ENCODE results near the gene GABARAPL1. TPM values are rescaled to one million over a fixed set of nuclear protein-coding genes. Genes with fewer than 3 reads are reported as not detected.

Gene GABARAPL1
- total RNA-seq, 2 donors from 2014 or later = 135 to 191 TPM

DNA sequence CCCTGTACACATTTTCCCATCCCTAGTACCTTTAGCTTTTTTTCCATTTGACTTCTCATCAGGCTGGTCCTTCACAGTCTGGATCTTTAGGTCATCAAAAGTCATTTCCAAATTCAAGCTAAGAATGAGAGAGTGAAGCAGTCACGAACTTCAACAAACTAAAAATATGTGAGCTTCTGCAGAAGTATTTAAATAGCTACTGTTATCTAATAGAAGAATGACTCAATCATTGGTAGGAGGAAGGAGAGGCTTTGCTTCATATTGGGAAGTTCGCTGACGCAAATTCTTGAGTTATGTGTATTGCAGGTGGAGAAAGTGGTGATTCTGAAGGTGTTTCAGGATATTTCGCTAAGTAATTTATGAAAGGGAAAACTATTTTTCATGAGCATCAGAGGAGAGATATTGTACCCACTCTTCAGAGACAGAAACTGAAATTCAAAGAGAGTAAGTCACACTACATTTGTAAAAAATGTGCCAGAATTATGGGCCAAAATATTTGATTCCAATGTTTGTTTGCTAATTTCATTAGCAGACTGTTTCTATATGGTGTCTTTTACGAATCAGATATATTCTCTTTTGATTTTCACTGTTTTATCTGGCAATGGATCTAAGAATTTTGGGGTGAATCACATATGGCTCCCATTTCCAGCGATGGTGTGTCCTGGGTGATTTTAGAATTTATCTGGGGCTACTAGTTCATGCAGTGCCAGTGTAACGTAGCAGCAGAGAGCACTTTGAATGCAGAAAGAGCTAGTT is 40.5 kb upstream of the GABARAPL1 start, which contains the start of gene OLR1:
OLR1 (minus strand) TSS at position 160 of the 756 bp plus-strand sequence; CDS start at position 105, 55 bp downstream.
- TF ChIP-seq, protein P1, sequence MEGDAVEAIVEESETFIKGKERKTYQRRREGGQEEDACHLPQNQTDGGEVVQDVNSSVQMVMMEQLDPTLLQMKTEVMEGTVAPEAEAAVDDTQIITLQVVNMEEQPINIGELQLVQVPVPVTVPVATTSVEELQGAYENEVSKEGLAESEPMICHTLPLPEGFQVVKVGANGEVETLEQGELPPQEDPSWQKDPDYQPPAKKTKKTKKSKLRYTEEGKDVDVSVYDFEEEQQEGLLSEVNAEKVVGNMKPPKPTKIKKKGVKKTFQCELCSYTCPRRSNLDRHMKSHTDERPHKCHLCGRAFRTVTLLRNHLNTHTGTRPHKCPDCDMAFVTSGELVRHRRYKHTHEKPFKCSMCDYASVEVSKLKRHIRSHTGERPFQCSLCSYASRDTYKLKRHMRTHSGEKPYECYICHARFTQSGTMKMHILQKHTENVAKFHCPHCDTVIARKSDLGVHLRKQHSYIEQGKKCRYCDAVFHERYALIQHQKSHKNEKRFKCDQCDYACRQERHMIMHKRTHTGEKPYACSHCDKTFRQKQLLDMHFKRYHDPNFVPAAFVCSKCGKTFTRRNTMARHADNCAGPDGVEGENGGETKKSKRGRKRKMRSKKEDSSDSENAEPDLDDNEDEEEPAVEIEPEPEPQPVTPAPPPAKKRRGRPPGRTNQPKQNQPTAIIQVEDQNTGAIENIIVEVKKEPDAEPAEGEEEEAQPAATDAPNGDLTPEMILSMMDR (conservative IDR thresholded peaks at IDR 0.05) = no peak
- Histone ChIP-seq H3K36me3 (ENCODE audit: control insufficient read depth, insufficient read depth, low read length) (no peaks in the 10 kb centered on the region), H3K4me1 (ENCODE audit: control insufficient read depth, insufficient read depth, low read length) (no peaks in the 10 kb centered on the region), H3K9ac (ENCODE audit: extremely low read depth, low read length, poor library complexity, severe bottlenecking) (no peak within 1 kb of the TSS), H3K9me3 (ENCODE audit: control insufficient read depth, low read length) (no peaks in the 10 kb centered on the region), H3K27me3 (ENCODE audit: control insufficient read depth, insufficient read depth, low read length, poor library complexity, severe bottlenecking) (no peaks in the 10 kb centered on the region), H3K27ac (ENCODE audit: low read depth, low read length) (no peak within 1 kb of the TSS), H3K4me3 (ENCODE audit: low read length) (peak within 1 kb of the TSS; percentile 10)
- Mint-ChIP-seq H3K27ac (no peak within 1 kb of the TSS), H3K9me3 (no peaks in the 10 kb centered on the region), H3K4me1 (peaks cover 33% of the 10 kb centered on the region), H3K36me3 (ENCODE audit: low read depth) (no peaks in the 10 kb centered on the region), H3K4me3 (no peak within 1 kb of the TSS), H3K27me3 (ENCODE audit: insufficient read depth) (no peaks in the 10 kb centered on the region)
- no peak for DNase-seq
- 90 to 92% methylated on average over 7 of the region's 7 CpGs for WGBS, 2 experiments (ENCODE audit: insufficient coverage in 1 of 2, insufficient read length in 1 of 2)

DNA sequence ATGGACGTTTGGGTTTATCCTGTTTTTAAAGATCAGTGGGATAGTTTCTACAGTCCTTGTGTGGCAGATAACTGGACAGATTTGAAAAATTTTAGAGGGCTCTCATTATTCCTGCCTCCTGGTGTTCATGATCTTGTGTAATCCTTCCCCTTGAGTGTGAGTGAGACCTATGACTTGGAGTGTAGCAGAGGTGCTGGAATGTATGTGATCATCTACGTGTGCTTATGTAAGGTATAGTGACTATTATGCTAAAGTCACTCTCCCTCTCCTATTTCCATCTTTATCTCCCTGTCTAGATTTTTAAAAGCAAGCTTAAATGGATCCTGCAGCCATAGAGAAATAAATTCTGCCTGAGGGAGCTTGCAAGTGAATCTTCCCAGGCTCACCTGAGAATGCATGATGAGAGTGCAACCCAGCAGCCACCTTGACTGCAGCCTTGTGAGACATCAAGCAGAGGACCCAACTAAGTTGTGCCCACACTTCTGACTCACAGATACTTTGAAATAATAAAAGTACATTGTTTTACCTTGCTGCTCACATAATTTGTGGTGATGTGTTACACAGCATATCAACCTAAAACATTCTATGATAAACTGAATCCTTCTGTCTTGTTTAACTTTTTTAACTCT is 37.6 kb upstream of the GABARAPL1 start:
- no peak overlapping the region for H3K27ac ChIP-seq (ENCODE audit: low read depth, low read length)
- no peak overlapping the region for H3K4me3 ChIP-seq (ENCODE audit: low read length)
- no peaks in the 10 kb centered on the region for H3K36me3 ChIP-seq (ENCODE audit: control insufficient read depth, insufficient read depth, low read length)
- Mint-ChIP-seq H3K4me3 (no peak overlapping the region), H3K27me3 (ENCODE audit: insufficient read depth) (no peaks in the 10 kb centered on the region), H3K9me3 (no peaks in the 10 kb centered on the region), H3K4me1 (peaks cover 40% of the 10 kb centered on the region), H3K36me3 (ENCODE audit: low read depth) (no peaks in the 10 kb centered on the region), H3K27ac (no peak overlapping the region)
- WGBS, 2 experiments (ENCODE audit: insufficient coverage in 1 of 2, insufficient read length in 1 of 2) = 62% methylated on average over 1 of the region's 2 CpGs; no CpG with 5 or more reads in 1 of the 2 experiments
- TF ChIP-seq, protein P1 (conservative IDR thresholded peaks at IDR 0.05) = no peak
- H3K9me3 ChIP-seq (ENCODE audit: control insufficient read depth, low read length) = no peaks in the 10 kb centered on the region
- H3K9ac ChIP-seq (ENCODE audit: extremely low read depth, low read length, poor library complexity, severe bottlenecking) = no peak overlapping the region
- no peaks in the 10 kb centered on the region for H3K4me1 ChIP-seq (ENCODE audit: control insufficient read depth, insufficient read depth, low read length)
- DNase-seq = no peak
- no peaks in the 10 kb centered on the region for H3K27me3 ChIP-seq (ENCODE audit: control insufficient read depth, insufficient read depth, low read length, poor library complexity, severe bottlenecking)

DNA sequence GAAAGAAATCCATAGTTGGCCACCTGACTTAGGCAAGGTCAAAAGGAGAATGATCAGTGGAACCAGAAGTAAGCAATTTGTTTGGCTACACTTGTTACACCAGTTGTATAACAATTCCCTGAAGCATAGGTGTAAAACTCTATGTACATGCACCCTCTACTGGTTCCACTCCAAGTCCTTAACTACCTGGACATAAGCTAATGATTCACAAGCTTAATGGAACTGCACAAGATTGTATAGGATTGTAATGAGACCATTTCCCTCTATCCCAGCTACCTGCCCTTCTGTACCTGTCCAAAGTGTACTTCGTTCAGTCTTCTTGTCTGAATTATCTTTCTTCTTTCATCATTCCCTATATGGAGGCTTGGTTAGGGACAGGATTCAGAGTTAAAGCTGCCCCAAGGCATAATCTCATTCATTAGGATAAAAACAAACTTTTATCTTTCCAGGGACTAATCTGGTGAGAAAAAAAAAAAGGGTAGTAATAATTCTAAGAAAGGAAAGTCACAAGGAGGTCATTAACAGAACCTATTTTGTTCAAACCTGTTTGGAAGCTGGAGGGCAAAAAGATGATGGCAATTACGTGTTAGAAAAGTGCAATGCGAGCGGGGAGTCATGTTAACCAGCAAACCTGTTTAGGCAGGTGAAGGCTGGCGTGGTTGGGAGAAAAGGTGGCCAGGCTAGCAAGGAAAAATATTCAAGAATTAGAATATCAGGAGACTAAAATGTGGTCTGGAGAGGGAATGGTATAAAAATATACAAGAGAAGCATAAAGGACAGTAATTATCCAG is 36.6 kb upstream of the GABARAPL1 start:
- Mint-ChIP-seq H3K9me3 (no peaks in the 10 kb centered on the region), H3K4me3 (no peak overlapping the region), H3K36me3 (ENCODE audit: low read depth) (no peaks in the 10 kb centered on the region), H3K27me3 (ENCODE audit: insufficient read depth) (no peaks in the 10 kb centered on the region), H3K4me1 (peaks cover 38% of the 10 kb centered on the region), H3K27ac (no peak overlapping the region)
- Histone ChIP-seq H3K4me3 (ENCODE audit: low read length) (no peak overlapping the region), H3K9me3 (ENCODE audit: control insufficient read depth, low read length) (no peaks in the 10 kb centered on the region), H3K27ac (ENCODE audit: low read depth, low read length) (no peak overlapping the region), H3K27me3 (ENCODE audit: control insufficient read depth, insufficient read depth, low read length, poor library complexity, severe bottlenecking) (no peaks in the 10 kb centered on the region), H3K4me1 (ENCODE audit: control insufficient read depth, insufficient read depth, low read length) (no peaks in the 10 kb centered on the region), H3K9ac (ENCODE audit: extremely low read depth, low read length, poor library complexity, severe bottlenecking) (no peak overlapping the region), H3K36me3 (ENCODE audit: control insufficient read depth, insufficient read depth, low read length) (no peaks in the 10 kb centered on the region)
- TF ChIP-seq, protein P1 (conservative IDR thresholded peaks at IDR 0.05) = peak; percentile 18
- no peak for DNase-seq
- WGBS, 2 experiments (ENCODE audit: insufficient coverage in 1 of 2, insufficient read length in 1 of 2) = 91 to 94% methylated on average over 5 of the region's 5 CpGs
